ENCODE results near the gene MEGF11.

GRCh38 chr15:66043264-66043663, 210.3 kb downstream of the MEGF11 start:
- TF ChIP-seq, protein P1, sequence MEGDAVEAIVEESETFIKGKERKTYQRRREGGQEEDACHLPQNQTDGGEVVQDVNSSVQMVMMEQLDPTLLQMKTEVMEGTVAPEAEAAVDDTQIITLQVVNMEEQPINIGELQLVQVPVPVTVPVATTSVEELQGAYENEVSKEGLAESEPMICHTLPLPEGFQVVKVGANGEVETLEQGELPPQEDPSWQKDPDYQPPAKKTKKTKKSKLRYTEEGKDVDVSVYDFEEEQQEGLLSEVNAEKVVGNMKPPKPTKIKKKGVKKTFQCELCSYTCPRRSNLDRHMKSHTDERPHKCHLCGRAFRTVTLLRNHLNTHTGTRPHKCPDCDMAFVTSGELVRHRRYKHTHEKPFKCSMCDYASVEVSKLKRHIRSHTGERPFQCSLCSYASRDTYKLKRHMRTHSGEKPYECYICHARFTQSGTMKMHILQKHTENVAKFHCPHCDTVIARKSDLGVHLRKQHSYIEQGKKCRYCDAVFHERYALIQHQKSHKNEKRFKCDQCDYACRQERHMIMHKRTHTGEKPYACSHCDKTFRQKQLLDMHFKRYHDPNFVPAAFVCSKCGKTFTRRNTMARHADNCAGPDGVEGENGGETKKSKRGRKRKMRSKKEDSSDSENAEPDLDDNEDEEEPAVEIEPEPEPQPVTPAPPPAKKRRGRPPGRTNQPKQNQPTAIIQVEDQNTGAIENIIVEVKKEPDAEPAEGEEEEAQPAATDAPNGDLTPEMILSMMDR (IDR thresholded peaks at IDR 0.05), result no peak
- TF ChIP-seq POLR2A (IDR thresholded peaks at IDR 0.05), result no peak
